Retina (tissue), 1 donor: Measurements from ENCODE around the gene TDRD9.
A peak's percentile ranks its signal among the peaks of the same experiment; 100 is the strongest.

Source experiments
- DNase-seq: peaks from one replicate; pipeline ENCODE4 v3.0.0-alpha.2; 2016

TDRD9 gene

DNA sequence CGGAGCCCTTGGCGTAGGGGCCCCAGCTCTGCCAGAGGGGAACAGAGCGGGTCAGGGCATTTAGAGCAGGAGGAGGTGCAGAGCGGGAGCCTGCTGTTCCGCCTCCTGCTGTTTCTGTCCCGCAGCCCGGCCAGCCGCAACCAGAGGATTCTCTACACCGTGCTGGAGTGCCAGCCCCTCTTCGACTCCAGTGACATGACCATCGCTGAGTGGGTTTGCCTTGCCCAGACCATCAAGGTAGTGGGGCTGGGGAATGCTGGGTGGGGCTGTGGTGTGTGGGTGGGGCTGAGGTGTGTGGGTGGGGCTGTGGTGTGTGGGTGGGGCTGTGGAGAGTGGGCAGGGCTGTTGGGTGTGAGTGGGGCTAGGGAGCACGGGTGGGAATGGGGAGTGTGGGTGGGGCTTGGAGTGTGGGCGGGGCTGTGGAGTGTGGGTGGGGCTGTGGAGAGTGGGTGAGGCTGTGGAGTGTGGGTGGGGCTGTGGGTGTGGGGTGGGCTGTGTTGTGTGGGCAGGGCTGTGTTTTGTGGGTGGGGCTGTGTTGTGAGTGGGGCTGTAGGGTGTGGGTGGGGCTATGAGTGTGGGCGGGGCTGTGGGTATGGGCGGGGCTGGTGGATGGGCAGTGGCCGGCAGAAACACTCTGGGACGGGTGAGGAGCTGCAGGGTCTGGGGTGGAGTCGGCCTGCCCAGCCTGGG, 165.3 kb downstream of the TDRD9 start:
- DNase-seq = no peak

DNA sequence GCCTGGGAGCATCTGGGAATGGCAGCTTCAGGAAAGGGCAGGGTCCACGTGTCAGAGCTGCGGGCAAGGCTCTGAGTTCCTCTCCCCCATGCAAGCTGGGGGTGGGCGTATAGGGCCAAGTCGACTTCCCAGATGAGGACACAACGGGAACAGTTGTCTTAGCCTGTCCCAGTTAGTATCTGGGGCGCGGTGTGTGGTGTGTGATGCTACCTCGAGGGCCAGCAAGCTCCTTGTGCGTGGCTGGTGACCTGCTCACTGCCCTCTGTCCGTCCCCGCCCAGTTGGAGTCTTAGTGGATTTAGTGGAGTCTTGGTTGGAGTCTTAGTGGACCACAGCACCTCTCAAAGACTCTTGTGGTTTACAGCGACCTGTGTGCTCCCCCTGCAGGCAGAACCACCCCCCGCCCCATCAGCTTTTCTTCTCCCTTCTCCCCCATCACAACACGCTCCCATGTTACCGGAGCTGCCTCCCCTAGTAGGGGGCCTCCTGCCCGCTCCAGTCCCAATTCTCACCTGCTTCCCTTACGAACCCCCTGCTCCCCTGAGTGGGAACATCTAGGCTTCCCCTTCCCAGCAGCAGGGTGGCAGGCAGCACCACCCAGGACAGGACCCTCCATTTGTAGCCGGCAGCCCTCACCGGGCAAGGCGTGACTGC, 165.9 kb downstream of the TDRD9 start:
- DNase-seq = no peak

DNA sequence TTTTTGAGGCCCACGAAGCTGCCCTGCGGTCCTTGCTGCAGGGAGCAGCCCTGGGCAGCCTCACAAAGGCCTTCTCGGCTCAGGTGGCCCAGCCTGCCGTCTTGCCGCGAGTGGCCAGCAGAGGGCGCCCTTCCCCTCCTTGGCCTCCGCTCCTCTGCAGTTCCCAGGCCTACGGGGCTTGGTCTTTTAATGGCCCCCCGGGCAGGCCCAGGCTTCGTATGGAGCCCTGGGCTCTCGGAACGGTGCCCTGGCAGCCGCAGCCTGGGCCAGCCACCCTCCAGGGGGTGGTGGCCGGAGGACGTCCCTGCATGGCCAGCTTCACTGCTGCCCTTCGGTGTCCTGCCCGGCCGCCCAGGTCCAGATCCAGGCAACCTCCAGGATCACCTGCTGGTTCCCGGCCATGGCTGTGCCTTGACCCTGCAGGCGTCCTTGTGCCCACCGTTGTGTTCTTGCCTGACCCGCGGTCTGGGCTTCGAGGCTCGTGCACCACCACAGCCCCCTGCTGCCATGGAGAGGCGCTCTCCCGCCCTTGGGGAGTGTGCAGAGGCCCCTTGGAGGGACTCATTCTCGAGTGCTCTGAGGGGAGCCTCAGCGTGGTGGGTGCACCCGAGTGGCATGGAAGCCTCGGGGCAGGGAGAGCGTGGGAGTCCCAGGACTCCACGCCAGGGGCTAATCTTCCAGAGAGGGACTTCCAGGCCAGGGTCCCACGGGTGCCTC, 166.6 kb downstream of the TDRD9 start:
- peak; percentile 94 for DNase-seq

DNA sequence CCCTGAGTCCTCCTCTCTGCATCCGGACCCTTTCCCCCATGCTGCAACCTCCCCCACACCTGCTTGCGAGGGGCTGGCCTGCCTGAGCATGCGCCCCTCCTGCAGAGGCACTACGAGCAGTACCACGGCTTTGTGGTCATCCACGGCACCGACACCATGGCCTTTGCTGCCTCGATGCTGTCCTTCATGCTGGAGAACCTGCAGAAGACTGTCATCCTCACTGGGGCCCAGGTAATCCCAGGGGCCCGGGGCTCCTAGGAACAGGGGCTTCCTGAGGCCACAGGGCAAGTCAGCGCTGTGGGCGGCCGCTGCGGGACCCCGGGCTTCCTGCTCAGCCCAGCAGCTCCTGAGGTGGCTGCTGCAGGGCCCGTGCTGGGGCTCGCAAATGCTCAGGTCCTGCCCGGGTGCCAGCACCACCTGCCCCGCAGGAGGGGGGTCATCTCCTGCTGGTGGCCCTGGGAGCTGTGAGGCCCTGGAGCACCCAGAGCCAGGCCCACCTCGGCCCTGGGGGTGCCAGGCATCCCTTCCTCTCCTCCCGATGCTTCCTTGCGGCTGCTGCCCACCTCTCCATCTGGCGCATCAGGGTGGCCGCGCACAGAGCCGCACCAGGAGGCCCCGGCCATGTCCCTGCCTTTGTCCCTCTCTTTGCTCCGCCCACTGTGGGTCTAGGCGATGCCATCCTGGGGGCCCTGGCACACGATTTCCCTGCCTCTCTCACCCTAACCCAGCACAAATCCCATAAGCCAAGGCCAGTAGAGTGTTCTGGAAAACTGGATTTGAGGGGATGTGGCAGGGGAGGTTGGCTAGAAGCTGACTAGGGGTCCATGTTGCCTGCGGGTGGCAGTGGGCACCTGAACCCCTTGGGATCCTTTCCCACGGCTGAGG, 167.4 kb downstream of the TDRD9 start:
- no peak for DNase-seq

DNA sequence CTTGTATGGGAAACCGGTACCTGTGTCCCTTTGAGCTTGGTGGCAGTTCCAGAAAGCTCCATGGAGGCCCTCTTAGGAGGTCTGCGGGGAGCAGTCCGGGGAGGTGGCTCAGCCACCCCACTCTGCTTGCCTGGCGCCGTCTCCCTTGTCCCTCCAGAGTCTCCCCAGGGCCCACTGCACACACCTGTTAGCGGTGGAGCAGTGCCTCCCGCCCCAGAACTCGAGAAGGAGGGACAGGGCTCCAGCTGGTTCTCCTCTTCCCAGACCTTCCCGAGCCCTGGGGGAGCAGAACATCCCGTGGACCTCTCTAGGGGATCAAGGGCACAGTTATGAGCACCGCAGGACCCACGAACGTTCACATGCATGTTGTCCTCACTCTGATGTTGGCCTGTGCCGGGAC, 168.1 kb downstream of the TDRD9 start:
- DNase-seq = no peak

DNA sequence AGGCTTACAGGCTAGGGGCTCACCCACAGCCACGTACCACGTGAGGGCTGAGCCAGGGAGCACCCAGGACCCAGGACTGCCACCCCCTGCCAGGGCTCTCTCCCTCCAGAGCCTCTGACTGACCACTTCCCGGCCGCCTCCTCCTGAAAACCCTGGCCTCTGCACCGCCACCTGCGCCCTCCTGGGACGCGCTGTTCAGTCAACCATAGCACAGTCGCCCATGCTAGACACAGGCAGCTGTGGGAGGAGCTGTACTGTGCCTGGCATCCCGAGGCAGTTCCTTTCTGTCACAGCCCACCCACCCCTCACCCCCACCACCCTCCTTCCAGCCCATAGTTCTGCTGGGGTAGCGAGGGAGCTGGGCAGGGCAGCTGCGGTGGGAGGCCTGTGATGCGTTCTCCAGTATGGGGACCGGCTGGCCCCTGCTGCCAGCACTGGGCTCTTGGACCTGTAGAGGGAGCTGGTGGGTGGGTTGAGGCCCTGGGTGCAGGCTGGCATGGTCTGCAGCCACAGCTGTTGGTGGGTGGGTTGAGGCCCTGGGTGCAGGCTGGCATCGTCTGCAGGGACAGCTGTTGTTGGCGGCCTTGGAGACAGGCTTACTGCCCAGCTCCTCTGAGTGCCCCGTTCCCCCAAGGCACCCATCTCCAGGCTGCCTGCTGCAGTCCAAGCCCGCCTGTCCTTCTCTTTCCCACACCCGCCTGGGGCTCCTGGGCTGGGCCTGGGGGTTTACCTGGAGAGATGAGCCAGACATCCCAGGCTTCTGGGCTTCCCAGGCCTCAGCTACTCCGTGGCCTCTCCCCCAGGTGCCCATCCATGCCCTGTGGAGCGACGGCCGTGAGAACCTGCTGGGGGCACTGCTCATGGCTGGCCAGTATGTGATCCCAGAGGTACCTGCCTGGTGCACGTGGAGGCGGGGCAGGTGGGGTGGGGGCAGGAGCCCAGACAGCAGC, 168.8 kb downstream of the TDRD9 start:
- no peak for DNase-seq

DNA sequence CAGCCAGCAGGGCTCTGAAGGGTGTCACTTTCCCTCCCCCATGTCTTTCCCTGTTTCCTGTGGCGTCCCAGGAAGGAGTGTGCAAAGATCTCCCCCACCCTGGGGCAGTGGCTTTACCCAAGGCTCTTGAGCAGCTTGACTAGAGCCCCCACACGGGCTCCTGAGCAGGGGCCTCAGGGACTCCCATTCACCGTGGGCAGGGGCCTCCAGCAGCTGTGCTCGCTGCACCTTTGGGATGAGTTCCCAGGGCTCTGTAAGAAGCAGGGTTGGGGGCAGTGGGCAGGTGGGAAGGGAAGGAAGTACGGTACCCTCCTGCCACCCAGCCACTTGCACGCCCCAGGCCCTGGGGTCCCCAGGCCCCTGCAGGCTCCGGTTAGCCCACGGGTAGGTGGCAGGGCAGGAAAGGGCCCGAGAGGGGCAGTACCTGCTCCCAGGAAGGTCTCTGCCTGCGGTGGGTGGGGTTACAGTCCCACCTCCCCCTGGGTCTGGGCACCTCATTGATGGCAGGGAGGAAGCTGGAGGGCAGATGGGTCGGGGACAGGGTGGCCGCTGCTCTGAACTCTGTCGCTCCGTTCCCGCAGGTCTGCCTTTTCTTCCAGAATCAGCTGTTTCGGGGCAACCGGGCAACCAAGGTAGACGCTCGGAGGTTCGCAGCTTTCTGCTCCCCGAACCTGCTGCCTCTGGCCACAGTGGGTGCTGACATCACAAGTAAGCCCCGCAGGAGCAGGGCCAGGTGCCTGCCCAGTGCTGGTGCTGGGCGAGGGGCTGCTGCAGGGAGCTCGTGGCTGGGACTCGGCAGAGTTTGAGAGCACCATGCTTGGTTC, 170.2 kb downstream of the TDRD9 start:
- DNase-seq = no peak

DNA sequence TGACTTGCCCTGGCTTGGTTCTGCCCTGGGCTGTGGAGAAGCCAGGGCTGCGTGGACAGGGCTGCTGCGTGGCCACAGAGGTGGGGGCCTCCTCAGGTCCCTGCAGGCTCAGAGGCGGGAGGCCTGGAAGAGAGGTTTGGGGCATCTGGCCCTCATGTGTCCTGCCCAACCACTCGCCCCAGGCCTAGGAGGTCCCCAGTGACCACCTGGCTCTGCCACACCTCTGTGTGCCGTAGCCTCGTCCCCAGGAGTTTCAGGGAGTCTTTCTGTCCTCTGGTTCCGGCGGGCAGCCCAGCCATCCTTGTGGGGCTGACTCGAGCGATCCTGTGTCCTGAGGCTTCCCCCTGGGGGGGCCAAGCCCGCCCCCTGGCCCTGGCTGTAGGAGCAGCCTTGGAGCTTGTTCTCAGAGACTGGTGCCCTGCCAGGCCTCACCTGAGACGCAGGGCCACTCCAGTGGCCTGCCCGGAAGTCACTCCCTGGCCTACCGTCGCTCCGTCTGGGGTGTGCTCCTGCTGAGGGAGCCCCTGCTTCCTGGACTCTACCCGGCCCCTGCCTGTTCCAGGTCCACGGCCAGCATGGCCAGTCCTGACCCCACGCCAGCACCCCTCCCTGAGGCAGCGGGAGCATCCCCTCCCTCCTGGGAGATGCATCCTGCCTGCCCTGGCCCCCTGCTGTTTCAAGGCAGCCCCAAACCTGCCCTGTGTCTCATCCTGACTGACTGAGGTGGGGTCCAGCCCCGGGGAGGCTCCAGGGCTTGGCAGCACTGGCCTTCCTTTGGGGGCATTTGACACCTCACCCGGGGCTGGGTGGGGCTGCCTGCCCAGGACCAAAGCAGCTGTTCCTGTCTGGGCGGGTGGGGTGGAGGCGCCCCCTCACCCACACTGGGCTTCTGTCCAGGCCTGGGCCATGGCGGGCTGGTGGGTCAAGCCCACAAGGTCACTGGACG, 171.1 kb downstream of the TDRD9 start:
- DNase-seq = no peak

DNA sequence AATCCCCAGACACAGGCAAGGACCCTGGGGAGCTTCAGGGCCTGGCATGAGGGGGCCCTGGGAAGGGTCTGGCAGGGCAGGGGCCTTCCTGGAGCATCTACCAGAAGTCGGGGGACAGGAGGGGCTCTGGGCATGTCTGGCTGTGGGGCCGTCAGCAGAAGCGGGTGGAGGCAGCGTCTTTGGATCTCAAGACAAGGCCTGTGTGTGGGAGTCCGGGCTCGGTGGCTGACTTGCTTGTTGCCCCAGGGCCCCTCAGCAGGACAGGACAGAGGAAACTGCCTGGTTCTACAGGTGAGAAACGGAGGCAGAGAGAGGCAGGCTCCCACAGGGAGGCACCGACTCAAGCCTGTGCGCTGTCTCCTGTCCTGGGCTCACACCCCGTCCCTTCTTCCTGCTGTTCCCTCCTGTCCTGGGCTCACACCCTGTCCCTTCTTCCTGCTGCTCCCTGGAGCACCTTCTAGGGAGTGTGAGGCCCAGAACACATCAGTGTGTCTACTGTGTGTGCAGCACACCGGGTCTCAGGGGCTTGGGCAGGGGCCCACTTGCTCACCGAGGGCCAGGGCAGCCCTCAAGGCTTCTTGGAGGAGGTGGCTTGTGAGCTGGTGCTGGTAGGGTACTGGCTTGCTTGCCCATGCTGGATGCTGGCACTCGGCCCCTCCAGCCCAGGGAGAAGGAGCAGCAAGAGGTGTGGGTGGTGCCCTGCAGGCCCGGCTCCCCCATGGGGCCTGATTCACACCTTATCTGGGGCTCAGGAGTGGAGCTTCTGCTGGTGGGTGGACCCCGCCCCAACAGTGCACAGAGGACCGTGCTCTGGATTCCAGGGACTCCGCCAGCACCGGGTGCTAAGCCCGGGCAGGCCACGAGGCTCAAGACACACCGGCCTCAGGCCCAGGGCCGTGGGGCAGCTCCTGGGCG, 172.2 kb downstream of the TDRD9 start:
- no peak for DNase-seq

DNA sequence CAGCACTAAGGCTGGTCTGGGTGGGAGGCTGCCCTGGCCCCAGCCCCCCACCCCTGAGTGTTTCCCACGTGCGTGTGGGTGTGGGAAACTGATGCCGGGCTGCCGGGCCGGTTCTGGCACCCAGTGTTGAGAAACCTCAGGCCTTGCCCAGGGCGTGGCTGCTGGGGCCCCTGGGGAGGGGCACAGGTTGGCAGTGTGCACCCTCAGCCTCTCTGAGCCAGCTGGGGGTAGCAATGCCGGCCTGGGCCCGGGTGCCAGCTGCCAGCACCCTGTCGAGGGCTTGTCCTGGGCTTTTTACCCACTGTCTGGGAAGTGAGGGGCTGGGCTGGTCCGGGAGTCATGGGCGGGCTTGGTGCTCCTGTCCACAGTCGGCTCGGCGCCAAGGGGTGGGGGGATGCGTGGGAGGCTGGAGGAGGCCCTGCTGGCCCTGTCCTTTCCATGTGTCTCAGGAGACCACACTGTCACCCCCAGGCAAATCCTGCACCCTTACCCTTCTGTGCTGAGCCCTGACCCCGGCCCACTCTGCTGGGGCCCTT, 172.9 kb downstream of the TDRD9 start:
- no peak for DNase-seq

DNA sequence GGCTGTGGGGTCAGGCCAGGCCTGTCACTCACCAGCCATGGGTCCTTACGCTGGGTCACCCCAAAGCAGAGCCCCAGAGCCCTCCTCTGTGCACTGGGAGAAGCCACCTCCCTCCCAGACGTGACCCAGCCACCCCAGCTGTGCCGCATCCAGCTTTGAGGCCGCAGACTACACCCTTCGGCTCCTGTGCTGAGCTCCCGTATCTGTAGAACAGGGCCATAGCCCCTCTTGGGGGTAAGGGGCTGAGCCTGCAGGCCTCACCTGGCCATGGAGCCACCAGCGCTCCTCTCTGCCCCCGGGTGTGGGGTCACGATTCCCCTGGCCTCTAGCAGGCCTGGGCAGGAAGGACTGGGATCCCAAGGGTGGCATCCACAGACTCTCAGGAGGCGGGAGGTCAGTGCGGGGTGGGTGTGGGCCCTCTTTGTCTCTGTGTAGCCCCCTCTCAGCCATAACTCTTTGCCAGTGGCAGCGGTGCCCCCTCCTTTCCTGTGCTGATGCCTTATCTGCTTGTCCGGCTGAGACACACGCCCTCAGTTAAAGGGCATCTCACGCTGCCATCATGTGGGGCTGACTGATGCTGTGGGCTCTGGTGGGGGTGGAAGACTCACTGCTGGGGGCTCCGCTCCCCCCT, 173.5 kb downstream of the TDRD9 start:
- no peak for DNase-seq
